Epithelial cell of proximal tubule (primary cell): ENCODE measurements around the gene MYRF. TPM values are rescaled to one million over a fixed set of nuclear protein-coding genes. Genes with fewer than 3 reads are reported as not detected.

Source experiments
- DNase-seq: peaks from one replicate; pipeline ENCODE4 v3.0.0-alpha.2; 2011; ENCODE audit warnings: low read depth
- H3K4me3 ChIP-seq: 2 replicates; pipeline ENCODE4 v1.5.1; 2011; ENCODE audit warnings: low read depth, mild to moderate bottlenecking, low read length
- CTCF ChIP-seq: conservative IDR thresholded peaks from 2 replicates; pipeline ENCODE4 v1.5.1; 2012; ENCODE audit warnings: low read depth, mild to moderate bottlenecking, low read length
- total RNA-seq: library from RNA; depleted of rRNA; stranded (reverse); fragments of >200 nt; gene quantifications from 2 replicates; pipeline ENCODE4 v1.2.3, GENCODE V29; 2015

Gene MYRF
- total RNA-seq, 1 donor from 2014 or later, result 25.0 TPM

GRCh38 chr11:61756452-61757212 is 4.2 kb downstream of the MYRF start:
- no peak for DNase-seq
- TF ChIP-seq CTCF, result no peak
- peak overlapping the region; percentile 36 for H3K4me3 ChIP-seq

GRCh38 chr11:61757213-61757862 is 4.9 kb downstream of the MYRF start:
- DNase-seq, result no peak
- peak overlapping the region; percentile 36 for H3K4me3 ChIP-seq
- TF ChIP-seq CTCF, result no peak

- DNase-seq, result no peak
- TF ChIP-seq CTCF, result no peak
These were observed 8.5 kb downstream of the MYRF start for GRCh38 chr11:61760946-61761345.

GRCh38 chr11:61761440-61762222 is 9.2 kb downstream of the MYRF start:
- DNase-seq, result no peak
- no peak overlapping the region for H3K4me3 ChIP-seq
- no peak for TF ChIP-seq CTCF

More at GRCh38 chr11:61760946-61761345, 8.5 kb downstream of the MYRF start:
- no peak overlapping the region for H3K4me3 ChIP-seq

GRCh38 chr11:61762223-61762615 is 9.8 kb downstream of the MYRF start:
- no peak for TF ChIP-seq CTCF
- no peak for DNase-seq

GRCh38 chr11:61762798-61763197 is 10.4 kb downstream of the MYRF start:
- DNase-seq, result no peak
- H3K4me3 ChIP-seq, result no peak overlapping the region
- TF ChIP-seq CTCF, result no peak

More at GRCh38 chr11:61762223-61762615, 9.8 kb downstream of the MYRF start:
- no peak overlapping the region for H3K4me3 ChIP-seq
